ENCODE results near the gene DCP1B. TPM values are rescaled to one million over a fixed set of nuclear protein-coding genes. Genes with fewer than 3 reads are reported as not detected.

DCP1B gene
- total and polyA plus RNA-seq, 2 donors from 2014 or later, result 11.3 to 15.0 TPM

DNA sequence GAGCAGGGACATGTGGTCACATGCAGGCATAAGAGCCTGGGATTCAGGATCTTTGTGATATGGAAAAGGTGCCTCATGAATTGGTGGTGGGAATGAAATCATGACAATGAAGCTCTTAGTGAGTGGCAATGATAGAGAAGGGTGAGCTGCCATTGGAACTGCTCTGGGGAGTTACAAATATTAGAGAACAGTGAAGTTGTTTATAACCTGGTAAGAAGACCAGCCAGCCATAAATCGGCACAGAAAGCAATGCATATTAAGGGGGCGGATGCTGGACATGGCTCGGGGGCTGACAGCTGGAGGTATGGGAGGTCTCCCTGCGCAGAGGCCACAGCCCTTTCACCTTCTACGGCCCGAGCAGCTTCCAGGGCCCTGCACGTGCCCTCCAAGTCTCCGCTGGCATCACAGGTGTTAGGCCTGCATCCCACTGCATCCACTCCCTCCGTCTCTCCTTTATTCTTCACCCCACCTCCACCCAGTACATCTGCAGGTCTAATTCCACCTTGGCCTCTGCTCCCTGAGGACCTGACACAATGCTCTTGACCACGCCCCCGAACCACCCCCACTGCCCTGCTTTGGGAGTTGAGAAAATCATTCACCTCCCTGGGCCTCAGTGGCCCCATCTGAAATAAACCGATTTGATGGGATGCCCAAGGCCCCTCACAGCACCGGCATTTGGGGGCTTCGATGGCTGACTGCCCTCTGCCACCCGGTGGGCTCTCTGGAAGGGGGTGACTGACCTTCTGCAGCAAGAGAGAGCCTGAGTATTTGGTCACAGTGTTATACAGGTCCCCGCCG lies 89.9 kb downstream of the DCP1B start:
- H3K27me3 ChIP-seq (ENCODE audit: control insufficient read depth, insufficient read depth, low read length), result no peaks in the 10 kb centered on the region
- DNase-seq, result peak in 2 of 5 donors; percentile 8 to 24
- intact Hi-C loops (cut with DNase I), result no loop called here
- H3K27ac ChIP-seq (ENCODE audit: low read depth in 2 of 2, low read length in 2 of 2), result no peak overlapping the region
- FAIRE-seq, result no peak
- H3K4me3 ChIP-seq (ENCODE audit: low read length in 3 of 3), result no peak overlapping the region
- no peak overlapping the region for H3K9ac ChIP-seq (ENCODE audit: low read length in 3 of 3)
- H3K4me1 ChIP-seq (ENCODE audit: control insufficient read depth in 2 of 3, insufficient read depth in 2 of 3, low read depth in 1 of 3, low read length in 3 of 3), result no peaks in the 10 kb centered on the region
- TF ChIP-seq, protein P1, sequence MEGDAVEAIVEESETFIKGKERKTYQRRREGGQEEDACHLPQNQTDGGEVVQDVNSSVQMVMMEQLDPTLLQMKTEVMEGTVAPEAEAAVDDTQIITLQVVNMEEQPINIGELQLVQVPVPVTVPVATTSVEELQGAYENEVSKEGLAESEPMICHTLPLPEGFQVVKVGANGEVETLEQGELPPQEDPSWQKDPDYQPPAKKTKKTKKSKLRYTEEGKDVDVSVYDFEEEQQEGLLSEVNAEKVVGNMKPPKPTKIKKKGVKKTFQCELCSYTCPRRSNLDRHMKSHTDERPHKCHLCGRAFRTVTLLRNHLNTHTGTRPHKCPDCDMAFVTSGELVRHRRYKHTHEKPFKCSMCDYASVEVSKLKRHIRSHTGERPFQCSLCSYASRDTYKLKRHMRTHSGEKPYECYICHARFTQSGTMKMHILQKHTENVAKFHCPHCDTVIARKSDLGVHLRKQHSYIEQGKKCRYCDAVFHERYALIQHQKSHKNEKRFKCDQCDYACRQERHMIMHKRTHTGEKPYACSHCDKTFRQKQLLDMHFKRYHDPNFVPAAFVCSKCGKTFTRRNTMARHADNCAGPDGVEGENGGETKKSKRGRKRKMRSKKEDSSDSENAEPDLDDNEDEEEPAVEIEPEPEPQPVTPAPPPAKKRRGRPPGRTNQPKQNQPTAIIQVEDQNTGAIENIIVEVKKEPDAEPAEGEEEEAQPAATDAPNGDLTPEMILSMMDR (IDR thresholded peaks at IDR 0.05; ENCODE audit: borderline replicate concordance, extremely low read depth, insufficient read depth), result no peak
- H3K9me3 ChIP-seq (ENCODE audit: control insufficient read depth in 2 of 3, insufficient read depth in 1 of 3, low read length in 3 of 3), result no peaks in the 10 kb centered on the region
- no peaks in the 10 kb centered on the region for H3K36me3 ChIP-seq (ENCODE audit: control insufficient read depth in 2 of 3, insufficient read depth in 3 of 3, low read length in 3 of 3)

DNA sequence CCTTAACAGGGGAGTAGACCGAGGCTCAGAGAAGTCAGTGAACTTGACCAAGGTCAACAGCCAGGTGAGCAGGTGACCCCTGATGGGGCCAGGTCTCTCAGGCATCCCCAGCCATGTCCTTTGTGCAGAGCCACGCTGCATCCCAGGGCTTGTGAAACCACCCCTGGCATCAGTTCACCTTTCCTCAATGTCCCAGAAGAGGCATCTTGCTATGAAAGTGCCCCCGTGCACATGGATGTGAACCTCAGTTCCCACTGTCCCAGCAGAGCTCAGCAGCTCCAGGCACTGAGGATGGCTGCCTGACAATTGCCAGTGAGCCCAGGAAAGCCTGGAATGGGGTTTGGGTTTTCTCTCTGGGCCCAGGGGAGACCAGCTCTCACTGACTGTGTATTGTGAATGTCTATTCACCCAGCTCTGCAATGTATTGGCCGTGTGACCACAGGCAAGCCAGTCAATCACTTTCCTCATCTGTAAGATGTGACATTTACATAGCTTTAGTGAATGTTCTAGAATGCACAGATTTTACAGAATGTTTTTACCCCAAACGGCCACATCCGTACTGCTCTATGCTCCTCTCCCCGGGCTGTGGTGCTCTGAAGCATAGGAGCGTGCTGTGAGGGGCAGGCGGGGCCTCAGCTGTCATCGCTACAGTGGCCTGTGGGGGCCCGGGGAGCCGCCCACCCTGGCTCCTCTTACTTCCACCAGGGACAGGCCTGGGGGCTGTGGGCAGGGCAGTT lies 90.7 kb downstream of the DCP1B start:
- DNase-seq (peak in 2 of 5 donors; percentile 30 to 34), FAIRE-seq (no peak)
- TF ChIP-seq, protein P1 (IDR thresholded peaks at IDR 0.05; ENCODE audit: borderline replicate concordance, extremely low read depth, insufficient read depth), result no peak
- Histone ChIP-seq H3K4me3 (ENCODE audit: low read length in 3 of 3) (no peak overlapping the region), H3K9me3 (ENCODE audit: control insufficient read depth in 2 of 3, insufficient read depth in 1 of 3, low read length in 3 of 3) (no peaks in the 10 kb centered on the region), H3K27ac (ENCODE audit: low read depth in 2 of 2, low read length in 2 of 2) (no peak overlapping the region), H3K4me1 (ENCODE audit: control insufficient read depth in 2 of 3, insufficient read depth in 2 of 3, low read depth in 1 of 3, low read length in 3 of 3) (no peaks in the 10 kb centered on the region), H3K27me3 (ENCODE audit: control insufficient read depth, insufficient read depth, low read length) (no peaks in the 10 kb centered on the region), H3K36me3 (ENCODE audit: control insufficient read depth in 2 of 3, insufficient read depth in 3 of 3, low read length in 3 of 3) (no peaks in the 10 kb centered on the region), H3K9ac (ENCODE audit: low read length in 3 of 3) (no peak overlapping the region)
- intact Hi-C loops (cut with DNase I), result no loop called here

DNA sequence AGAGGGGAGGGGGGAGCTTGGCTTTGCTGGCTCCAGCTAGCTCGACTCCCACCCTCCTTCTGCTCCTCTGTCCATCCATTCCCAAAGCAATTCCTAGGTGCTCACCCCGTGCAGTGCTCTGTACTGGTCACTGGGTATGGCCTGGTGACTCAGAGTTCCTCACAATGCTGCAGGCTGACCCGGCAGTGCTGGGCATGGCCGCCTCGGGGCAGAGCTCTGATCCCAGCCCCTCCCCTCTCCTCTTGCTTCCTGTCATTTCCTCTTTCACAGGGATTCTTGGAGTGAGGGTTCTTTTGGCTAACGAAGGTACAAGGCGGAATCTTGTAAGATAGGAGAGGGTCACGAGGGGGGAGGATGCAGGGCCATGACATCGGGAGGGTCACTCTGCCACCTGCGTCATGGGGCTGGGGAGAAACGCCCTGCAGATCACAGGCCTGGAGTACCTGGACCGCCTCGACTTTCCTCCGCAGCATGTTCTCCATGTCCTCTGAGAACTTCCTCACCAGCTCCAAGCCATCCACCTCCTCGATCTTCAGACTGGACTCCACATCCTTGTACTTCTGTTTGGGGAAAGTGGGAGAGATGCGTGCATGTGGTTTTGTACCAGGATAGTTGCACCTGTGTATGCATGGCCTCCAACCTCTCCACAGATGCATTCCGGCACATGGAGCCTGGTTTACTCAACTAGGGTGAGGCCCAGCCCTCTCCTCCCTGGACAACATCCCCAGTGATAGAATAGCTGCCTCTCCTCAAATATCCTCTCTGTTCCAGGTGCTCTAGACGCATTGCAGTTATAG lies 91.5 kb downstream of the DCP1B start:
- no peaks in the 10 kb centered on the region for H3K9me3 ChIP-seq (ENCODE audit: control insufficient read depth in 2 of 3, insufficient read depth in 1 of 3, low read length in 3 of 3)
- H3K36me3 ChIP-seq (ENCODE audit: control insufficient read depth in 2 of 3, insufficient read depth in 3 of 3, low read length in 3 of 3), result no peaks in the 10 kb centered on the region
- H3K27me3 ChIP-seq (ENCODE audit: control insufficient read depth, insufficient read depth, low read length), result no peaks in the 10 kb centered on the region
- no peak overlapping the region for H3K27ac ChIP-seq (ENCODE audit: low read depth in 2 of 2, low read length in 2 of 2)
- no peaks in the 10 kb centered on the region for H3K4me1 ChIP-seq (ENCODE audit: control insufficient read depth in 2 of 3, insufficient read depth in 2 of 3, low read depth in 1 of 3, low read length in 3 of 3)
- no peak overlapping the region for H3K9ac ChIP-seq (ENCODE audit: low read length in 3 of 3)
- H3K4me3 ChIP-seq (ENCODE audit: low read length in 3 of 3), result no peak overlapping the region
- peak in 3 of 5 donors; percentile 12 to 26 (median 23) for DNase-seq
- FAIRE-seq, result no peak
- TF ChIP-seq, protein P1 (IDR thresholded peaks at IDR 0.05; ENCODE audit: borderline replicate concordance, extremely low read depth, insufficient read depth), result no peak
- intact Hi-C loops (cut with DNase I), result no loop called here
